Neuronal stem cell (in vitro differentiated cells): ENCODE results near the gene SEC14L1.

ENCODE experiments used
- DNase-seq: peaks from one replicate; pipeline ENCODE4 v3.0.0-alpha.2; 2013; ENCODE audit warnings: low spot score
- H2AFZ ChIP-seq: one replicate; pipeline ENCODE4 v1.6.1; 2013; ENCODE audit warnings: mild to moderate bottlenecking, low read length, inconsistent platforms
- H2AK5ac ChIP-seq: 2 replicates; pipeline ENCODE4 v1.6.1; 2013; ENCODE audit warnings: low read depth, mild to moderate bottlenecking, inconsistent platforms, low read length, moderate library complexity, mixed read lengths
- H2BK120ac ChIP-seq: 2 replicates; pipeline ENCODE4 v1.6.1; 2013; ENCODE audit warnings: low read depth, mild to moderate bottlenecking, inconsistent platforms, low read length, moderate library complexity, mixed read lengths
- H2BK12ac ChIP-seq: one replicate; pipeline ENCODE4 v1.6.1; 2013; ENCODE audit warnings: low read length, inconsistent platforms
- H2BK15ac ChIP-seq: 2 replicates; pipeline ENCODE4 v1.6.1; 2013; ENCODE audit warnings: mild to moderate bottlenecking, low read length, inconsistent platforms, mixed read lengths
- H2BK5ac ChIP-seq: one replicate; pipeline ENCODE4 v1.6.1; 2013; ENCODE audit warnings: inconsistent platforms, mild to moderate bottlenecking, low read length, moderate library complexity
- H3K14ac ChIP-seq: one replicate; pipeline ENCODE4 v1.6.1; 2013; ENCODE audit warnings: low read length, inconsistent platforms
- H3K18ac ChIP-seq: 2 replicates; pipeline ENCODE4 v1.6.1; 2013; ENCODE audit warnings: low read length, inconsistent platforms
- H3K23ac ChIP-seq: 2 replicates; pipeline ENCODE4 v1.6.1; 2013; ENCODE audit warnings: low read depth, mild to moderate bottlenecking, mixed read lengths, low read length, inconsistent platforms; ENCODE audit not compliant: poor library complexity
- H3K27ac ChIP-seq: replicated peaks from 3 replicates; pipeline ENCODE4 v1.5.1; 2013; ENCODE audit warnings: low read length, inconsistent platforms
- H3K27me3 ChIP-seq, 3 experiments: 2 replicates each; pipeline ENCODE4 v1.6.1; 2013; ENCODE audit warnings: low read length in 3 of 3, mild to moderate bottlenecking in 2 of 3, inconsistent platforms in 1 of 3, low read depth in 1 of 3, mixed read lengths in 1 of 3, moderate library complexity in 1 of 3; ENCODE audit not compliant: control insufficient read depth in 3 of 3, insufficient read depth in 3 of 3
- H3K36me3 ChIP-seq, 2 donors: replicated peaks in 1 of 2; 2 replicates each; pipeline ENCODE4 v1.6.1; 2013; ENCODE audit warnings: low read length in 2 of 2; ENCODE audit not compliant: control insufficient read depth in 2 of 2, insufficient read depth in 2 of 2
- H3K4ac ChIP-seq: 2 replicates; pipeline ENCODE4 v1.6.1; 2013; ENCODE audit warnings: inconsistent platforms, mild to moderate bottlenecking, low read length, moderate library complexity
- H3K4me1 ChIP-seq, 2 donors: 1 replicate in 1 of 2; 2 replicates in 1 of 2; pipeline ENCODE4 v1.6.1; 2013; ENCODE audit warnings: low read length in 2 of 2, low read depth in 1 of 2; ENCODE audit not compliant: control insufficient read depth in 2 of 2, insufficient read depth in 1 of 2
- H3K4me2 ChIP-seq: one replicate; pipeline ENCODE4 v1.6.1; 2013; ENCODE audit warnings: mild to moderate bottlenecking, low read length, inconsistent platforms; ENCODE audit not compliant: insufficient read depth, poor library complexity, severe bottlenecking
- H3K4me3 ChIP-seq, 2 donors: 2 replicates each; pipeline ENCODE4 v1.5.1; 2013; ENCODE audit warnings: low read length in 2 of 2, mild to moderate bottlenecking in 2 of 2, inconsistent platforms in 1 of 2, moderate library complexity in 1 of 2
- H3K79me1 ChIP-seq: one replicate; pipeline ENCODE4 v1.6.1; 2013; ENCODE audit warnings: low read depth, mild to moderate bottlenecking, inconsistent platforms, low read length, moderate library complexity
- H3K9ac ChIP-seq: one replicate; pipeline ENCODE4 v1.6.1; 2013; ENCODE audit warnings: mild to moderate bottlenecking, low read depth, low read length, inconsistent platforms; ENCODE audit not compliant: poor library complexity
- H3K9me3 ChIP-seq, 2 donors: replicated peaks in 1 of 2; 2 replicates each; pipeline versions ENCODE3 to v1.6.1; 2013; ENCODE audit warnings: low read length in 2 of 2, mild to moderate bottlenecking in 2 of 2, inconsistent platforms in 1 of 2, low read depth in 1 of 2, mixed read lengths in 1 of 2, moderate library complexity in 1 of 2; ENCODE audit not compliant: control insufficient read depth in 2 of 2, insufficient read depth in 1 of 2
- H4K8ac ChIP-seq: one replicate; pipeline ENCODE4 v1.6.1; 2013; ENCODE audit warnings: low read depth, mild to moderate bottlenecking, inconsistent platforms, low read length, moderate library complexity
- H4K91ac ChIP-seq: one replicate; pipeline ENCODE4 v1.6.1; 2013; ENCODE audit warnings: low read length, low read depth, mild to moderate bottlenecking, inconsistent platforms; ENCODE audit not compliant: poor library complexity
- WGBS, 2 donors: extraction: QIAGEN DNeasy Blood & Tissue Kit; methylation state at CpG; one replicate each; pipeline ENCODE4 v1.1.7; 2013; ENCODE audit warnings: missing lambda C conversion rate in 2 of 2, mixed read lengths in 1 of 2; ENCODE audit not compliant: insufficient read length in 2 of 2, insufficient replicate concordance in 1 of 2; ENCODE audit errors: extremely low coverage in 2 of 2; 5-methylcytosine and 5-hydroxymethylcytosine counted together

Gene SEC14L1

DNA sequence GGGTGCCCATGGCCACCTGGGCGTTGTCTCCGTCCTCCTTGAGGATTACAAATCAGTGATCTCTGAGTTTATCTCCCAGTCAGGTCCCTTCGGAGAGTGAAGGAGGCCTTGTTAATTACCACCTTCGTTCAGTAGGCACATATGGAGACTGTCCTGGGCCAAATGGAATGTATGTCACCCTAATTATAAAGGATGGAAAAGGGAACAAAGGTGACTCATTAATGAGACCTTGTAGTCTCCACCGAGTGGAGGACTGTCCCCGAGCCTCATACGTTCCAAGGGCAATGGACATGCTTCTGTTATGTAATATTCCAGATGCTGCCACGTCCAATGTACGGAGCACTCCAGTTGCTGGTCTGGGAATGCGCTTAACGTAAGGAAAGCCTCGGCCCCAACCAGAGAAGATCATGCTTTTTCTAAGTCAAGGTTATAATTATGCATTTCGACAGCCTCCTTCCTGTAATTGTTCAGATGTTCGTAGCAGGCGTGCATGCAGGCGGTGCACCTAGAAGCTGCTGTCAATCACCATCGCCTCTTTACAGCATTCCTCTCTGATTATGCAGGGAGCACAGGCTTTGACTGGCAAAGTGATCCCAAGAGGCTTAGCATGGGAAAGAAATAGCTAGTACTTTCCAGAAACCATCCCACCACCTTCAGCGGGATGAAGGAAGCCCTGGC is 22.4 kb upstream of the SEC14L1 start:
- Histone ChIP-seq H2AK5ac (no peak overlapping the region), H3K27ac (no peak overlapping the region), H2BK120ac (no peak overlapping the region), H3K27me3 (no peaks in the 10 kb centered on the region), H3K4me3 (no peak overlapping the region), H3K79me1 (no peaks in the 10 kb centered on the region), H3K9ac (no peak overlapping the region), H4K8ac (no peak overlapping the region), H2AFZ (peak overlapping the region; percentile 8), H3K36me3 (no peaks in the 10 kb centered on the region), H4K91ac (no peak overlapping the region), H3K4me1 (peaks cover 9 to 16% of the 10 kb centered on the region in 2 donors), H3K23ac (no peak overlapping the region), H2BK12ac (no peak overlapping the region), H3K9me3 (no peaks in the 10 kb centered on the region), H2BK15ac (no peak overlapping the region), H3K4ac (no peak overlapping the region), H2BK5ac (no peak overlapping the region), H3K14ac (no peak overlapping the region), H3K4me2 (no peak overlapping the region), H3K18ac (peak overlapping the region; percentile 27)
- no peak for DNase-seq
- no CpG with 5 or more reads among the region's 18 CpGs for WGBS, 2 donors

DNA sequence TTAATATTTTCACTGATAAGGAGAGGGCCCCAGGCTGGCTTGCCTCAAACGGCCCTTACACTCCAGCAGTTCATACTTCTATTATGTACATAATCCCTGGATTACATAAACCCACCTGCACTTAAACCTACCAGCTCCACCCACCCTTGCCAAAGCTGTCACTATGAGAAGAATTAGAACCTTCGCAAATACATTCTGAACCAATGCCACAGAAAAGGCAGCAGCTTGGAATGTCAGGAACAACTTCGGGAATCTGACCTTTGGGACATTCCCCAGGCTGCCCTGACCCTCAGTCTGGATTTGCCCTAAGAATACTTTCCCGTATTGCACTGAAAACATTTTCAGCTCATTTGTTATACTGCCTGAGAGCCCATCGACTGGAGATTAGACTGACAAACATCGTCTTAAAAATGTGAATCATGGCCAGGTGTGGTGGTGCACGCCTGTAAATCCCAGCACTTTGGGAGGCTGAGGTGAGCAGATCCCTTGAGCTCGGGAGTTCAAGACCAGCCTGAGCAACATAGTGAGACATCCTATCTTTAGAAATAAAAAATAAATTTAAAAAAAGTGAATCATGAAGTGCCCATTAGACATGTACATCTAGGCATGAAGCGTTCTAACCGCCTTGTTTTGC is 21.0 kb upstream of the SEC14L1 start:
- H2BK120ac ChIP-seq = no peak overlapping the region
- H3K9ac ChIP-seq = no peak overlapping the region
- H2BK15ac ChIP-seq = no peak overlapping the region
- H2BK5ac ChIP-seq = no peak overlapping the region
- H3K9me3 ChIP-seq = no peaks in the 10 kb centered on the region
- no peak for DNase-seq
- H3K14ac ChIP-seq = no peak overlapping the region
- no peak overlapping the region for H3K4ac ChIP-seq
- no peak overlapping the region for H2AK5ac ChIP-seq
- peak overlapping the region; percentile 67 for H2BK12ac ChIP-seq
- peaks cover 11 to 24% of the 10 kb centered on the region in 2 donors for H3K4me1 ChIP-seq
- H3K79me1 ChIP-seq = no peaks in the 10 kb centered on the region
- no peaks in the 10 kb centered on the region for H3K36me3 ChIP-seq
- H3K4me3 ChIP-seq = no peak overlapping the region
- H3K27me3 ChIP-seq = no peaks in the 10 kb centered on the region
- WGBS, 2 donors = no CpG with 5 or more reads among the region's 10 CpGs
- no peak overlapping the region for H3K18ac ChIP-seq
- H3K4me2 ChIP-seq = no peak overlapping the region
- no peak overlapping the region for H3K23ac ChIP-seq
- no peak overlapping the region for H4K91ac ChIP-seq
- no peak overlapping the region for H4K8ac ChIP-seq
- no peak overlapping the region for H3K27ac ChIP-seq
- no peak overlapping the region for H2AFZ ChIP-seq

GRCh38 chr17:77120868-77121267 is 19.9 kb upstream of the SEC14L1 start:
- H4K91ac ChIP-seq = no peak overlapping the region
- no peaks in the 10 kb centered on the region for H3K27me3 ChIP-seq
- no peaks in the 10 kb centered on the region for H3K79me1 ChIP-seq
- H3K4me2 ChIP-seq = no peak overlapping the region
- H2AFZ ChIP-seq = no peak overlapping the region
- peaks cover 13 to 21% of the 10 kb centered on the region in 2 donors for H3K4me1 ChIP-seq
- H3K18ac ChIP-seq = peak overlapping the region; percentile 81
- H2BK120ac ChIP-seq = no peak overlapping the region
- no peak overlapping the region for H3K23ac ChIP-seq
- no peak overlapping the region for H3K27ac ChIP-seq
- no peak overlapping the region for H3K9ac ChIP-seq
- no peak overlapping the region for H4K8ac ChIP-seq
- H3K4ac ChIP-seq = no peak overlapping the region
- H2BK15ac ChIP-seq = no peak overlapping the region
- no peak overlapping the region for H2AK5ac ChIP-seq
- H2BK12ac ChIP-seq = peak overlapping the region; percentile 4
- H3K36me3 ChIP-seq = no peaks in the 10 kb centered on the region
- WGBS, 2 donors = no CpG with 5 or more reads among the region's 7 CpGs
- no peak for DNase-seq
- H3K9me3 ChIP-seq = no peaks in the 10 kb centered on the region
- H3K4me3 ChIP-seq = no peak overlapping the region
- H2BK5ac ChIP-seq = peak overlapping the region; percentile 29
- H3K14ac ChIP-seq = no peak overlapping the region

DNA sequence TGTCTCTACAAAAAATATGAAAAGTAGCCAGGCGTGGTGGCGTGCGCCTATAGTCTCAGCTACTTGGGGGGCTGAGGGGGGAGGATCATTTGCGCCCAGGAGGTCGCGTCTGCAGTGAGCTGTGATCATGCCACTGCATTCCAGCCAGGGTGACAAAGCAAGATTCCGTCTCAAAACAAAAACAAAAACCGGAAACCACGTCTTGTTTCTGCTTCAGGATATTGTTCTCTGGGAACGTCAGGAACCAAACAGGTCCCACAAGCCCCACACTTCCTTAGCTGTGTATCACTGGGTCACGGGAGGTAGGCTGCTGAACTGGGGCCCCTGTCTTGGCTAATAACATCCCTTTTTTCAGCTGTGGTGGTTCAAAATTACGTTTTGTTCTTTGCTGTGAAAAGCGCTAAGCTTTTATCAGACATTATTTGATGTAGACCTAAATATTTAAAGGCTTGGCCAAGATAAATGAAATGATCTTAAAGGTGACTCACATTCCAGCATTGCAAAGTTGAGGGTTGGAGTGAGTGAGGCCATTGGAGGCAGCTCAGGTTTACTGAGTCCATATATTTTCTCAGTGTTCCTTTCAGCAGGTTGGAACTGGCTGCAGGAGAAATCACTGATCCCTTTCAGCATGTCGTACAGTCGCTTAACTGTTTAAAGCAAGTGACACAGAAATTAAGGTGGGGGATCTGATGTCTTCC is 16.4 kb upstream of the SEC14L1 start:
- Histone ChIP-seq H2AFZ (peak overlapping the region; percentile 57), H3K9me3 (no peaks in the 10 kb centered on the region), H2AK5ac (no peak overlapping the region), H2BK5ac (no peak overlapping the region), H3K4me2 (no peak overlapping the region), H3K27ac (no peak overlapping the region), H3K4ac (no peak overlapping the region), H4K91ac (no peak overlapping the region), H2BK12ac (no peak overlapping the region), H3K14ac (no peak overlapping the region), H3K79me1 (no peaks in the 10 kb centered on the region), H3K4me1 (peaks cover 10 to 12% of the 10 kb centered on the region in 2 donors), H3K36me3 (no peaks in the 10 kb centered on the region), H3K9ac (no peak overlapping the region), H3K4me3 (no peak overlapping the region), H3K23ac (no peak overlapping the region), H3K27me3 (no peaks in the 10 kb centered on the region), H4K8ac (no peak overlapping the region), H2BK15ac (no peak overlapping the region), H2BK120ac (no peak overlapping the region), H3K18ac (peak overlapping the region; percentile 33)
- WGBS, 2 donors = no CpG with 5 or more reads among the region's 15 CpGs
- no peak for DNase-seq
